Natural killer cell (primary cell): Measurements from ENCODE around the gene HDAC4. TPM values are rescaled to one million over a fixed set of nuclear protein-coding genes. Genes with fewer than 3 reads are reported as not detected.
A peak's percentile ranks its signal among the peaks of the same experiment; 100 is the strongest.

Experiments
- ATAC-seq, 3 donors: fragments of 150-1000 bp in 2 of 3; fragments of 200-7000 bp in 1 of 3; cut with Tn5 transposase; 1 replicate in 1 of 3; 2 replicates in 2 of 3; pipeline ENCODE4 v1.10.0; 2021; ENCODE audit warnings: mild to moderate bottlenecking in 2 of 3, moderate library complexity in 2 of 3
- DNase-seq, 2 donors: peaks; one replicate each; pipeline versions ENCODE4 v3.0.0 to v3.0.0-alpha.2; 2013 to 2021; ENCODE audit warnings: mixed read lengths in 1 of 2
- H3K27ac ChIP-seq: one replicate; pipeline ENCODE4 v1.5.1; 2013; ENCODE audit warnings: mild to moderate bottlenecking, low read length
- H3K27me3 ChIP-seq: one replicate; pipeline ENCODE4 v1.6.1; 2013; ENCODE audit warnings: low read length; ENCODE audit not compliant: control insufficient read depth, insufficient read depth
- H3K36me3 ChIP-seq: one replicate; pipeline ENCODE4 v1.6.1; 2013; ENCODE audit warnings: low read length; ENCODE audit not compliant: control insufficient read depth, insufficient read depth
- H3K4me1 ChIP-seq: one replicate; pipeline ENCODE4 v1.6.1; 2013; ENCODE audit warnings: low read length; ENCODE audit not compliant: control insufficient read depth, insufficient read depth
- H3K4me3 ChIP-seq: one replicate; pipeline ENCODE4 v1.5.1; 2013; ENCODE audit warnings: low read length
- H3K9me3 ChIP-seq: one replicate; pipeline ENCODE4 v1.6.1; 2013; ENCODE audit warnings: low read length; ENCODE audit not compliant: control insufficient read depth, insufficient read depth
- H3K27ac Mint-ChIP-seq, 2 donors: one replicate each; pipeline ENCODE4 v1.8.0; 2022; ENCODE audit warnings: mild to moderate bottlenecking in 2 of 2, mixed read lengths in 2 of 2, moderate library complexity in 1 of 2
- H3K27me3 Mint-ChIP-seq, 2 donors: one replicate each; pipeline ENCODE4 v1.8.0; 2022; ENCODE audit warnings: low read depth in 2 of 2, mixed read lengths in 2 of 2
- H3K36me3 Mint-ChIP-seq: one replicate; pipeline ENCODE4 v1.8.0; 2022; ENCODE audit warnings: mixed read lengths
- H3K4me1 Mint-ChIP-seq, 2 donors: one replicate each; pipeline ENCODE4 v1.8.0; 2022; ENCODE audit warnings: mixed read lengths in 2 of 2
- H3K4me3 Mint-ChIP-seq: one replicate; pipeline ENCODE4 v1.8.0; 2022; ENCODE audit warnings: mild to moderate bottlenecking, moderate library complexity, mixed read lengths
- H3K9me3 Mint-ChIP-seq, 2 donors: one replicate each; pipeline ENCODE4 v1.8.0; 2022; ENCODE audit warnings: mixed read lengths in 2 of 2
- WGBS: methylation state at CpG from one replicate; pipeline ENCODE4 v1.1.7; 2013; ENCODE audit warnings: missing lambda C conversion rate; ENCODE audit not compliant: insufficient coverage; 5-methylcytosine and 5-hydroxymethylcytosine counted together
- intact Hi-C: fragments of 100-400 bp; cut with micrococcal nuclease; formaldehyde crosslinking; loops from one replicate; pipeline ENCODE4 v1.14.2; 2022
- total RNA-seq, 4 donors: library from RNA; stranded (reverse); fragments of 120-200 nt in 1 of 4; gene quantifications; one replicate each; pipeline versions ENCODE4 v1.2.3 to v1.2.4, GENCODE V29; 2013 to 2022
- TF ChIP-seq, protein P1 (sequence below): fragments of 200-600 bp; IDR thresholded peaks from one replicate; pipeline ENCODE4 v1.8.0; 2022; ENCODE audit warnings: antibody characterized with exemption

HDAC4 gene
- total RNA-seq, 3 donors from 2014 or later (not counting 1 experiment from before 2014, with no cell fraction given): 74.9 to 105 (median 100) TPM

DNA sequence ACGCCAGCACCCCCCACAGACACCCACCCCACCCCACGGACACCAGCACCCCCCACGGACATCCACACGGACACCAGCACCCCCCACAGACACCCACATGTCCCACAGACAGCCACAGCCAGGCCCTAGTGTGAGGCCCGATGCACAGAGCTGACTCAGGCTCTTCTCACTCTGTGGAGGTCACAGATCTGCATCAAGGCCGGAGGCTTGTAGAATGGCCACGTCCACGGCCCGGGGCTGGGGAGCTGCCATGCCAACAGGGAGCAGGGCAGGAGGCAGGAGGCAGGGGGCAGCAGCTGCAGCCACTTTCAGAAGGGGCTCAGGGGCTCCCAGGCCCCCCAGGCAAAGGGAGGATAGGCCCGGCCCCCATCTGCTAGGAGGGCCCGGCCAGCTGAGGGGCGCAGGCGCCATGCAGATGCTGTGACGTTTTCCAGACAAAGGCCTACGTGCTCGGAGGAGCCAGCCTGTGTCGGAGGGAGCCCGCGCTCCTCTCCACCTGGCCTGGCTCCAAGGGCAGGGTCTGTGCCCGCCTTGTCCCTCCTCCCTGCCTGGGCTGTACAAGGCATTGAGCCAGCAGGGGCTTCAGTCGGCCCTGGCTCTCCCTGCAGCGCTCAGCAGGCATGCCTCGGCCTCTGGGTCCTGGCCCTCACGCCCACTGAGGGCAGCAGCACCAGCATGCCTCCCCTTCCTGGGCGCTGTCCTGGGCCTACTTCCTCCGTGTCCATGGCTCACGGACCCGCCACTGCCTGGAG, 304.0 kb downstream of the HDAC4 start:
- H3K27me3 ChIP-seq: no peaks in the 10 kb centered on the region
- intact Hi-C loops: loop anchor here (5.0 kb wide), 1 partner anchor 170 kb away; no protein-coding TSS in a partner anchor
- no peaks in the 10 kb centered on the region for H3K9me3 ChIP-seq
- H3K36me3 ChIP-seq: peaks cover 38% of the 10 kb centered on the region
- Mint-ChIP-seq H3K36me3 (no peaks in the 10 kb centered on the region), H3K27me3 (no peaks in the 10 kb centered on the region), H3K4me1 (peaks cover 21 to 28% of the 10 kb centered on the region in 2 donors), H3K27ac (peak overlapping the region; percentile 92), H3K4me3 (no peak overlapping the region), H3K9me3 (no peaks in the 10 kb centered on the region)
- no peak for ATAC-seq
- H3K4me1 ChIP-seq: peaks cover 21% of the 10 kb centered on the region
- TF ChIP-seq, protein P1, sequence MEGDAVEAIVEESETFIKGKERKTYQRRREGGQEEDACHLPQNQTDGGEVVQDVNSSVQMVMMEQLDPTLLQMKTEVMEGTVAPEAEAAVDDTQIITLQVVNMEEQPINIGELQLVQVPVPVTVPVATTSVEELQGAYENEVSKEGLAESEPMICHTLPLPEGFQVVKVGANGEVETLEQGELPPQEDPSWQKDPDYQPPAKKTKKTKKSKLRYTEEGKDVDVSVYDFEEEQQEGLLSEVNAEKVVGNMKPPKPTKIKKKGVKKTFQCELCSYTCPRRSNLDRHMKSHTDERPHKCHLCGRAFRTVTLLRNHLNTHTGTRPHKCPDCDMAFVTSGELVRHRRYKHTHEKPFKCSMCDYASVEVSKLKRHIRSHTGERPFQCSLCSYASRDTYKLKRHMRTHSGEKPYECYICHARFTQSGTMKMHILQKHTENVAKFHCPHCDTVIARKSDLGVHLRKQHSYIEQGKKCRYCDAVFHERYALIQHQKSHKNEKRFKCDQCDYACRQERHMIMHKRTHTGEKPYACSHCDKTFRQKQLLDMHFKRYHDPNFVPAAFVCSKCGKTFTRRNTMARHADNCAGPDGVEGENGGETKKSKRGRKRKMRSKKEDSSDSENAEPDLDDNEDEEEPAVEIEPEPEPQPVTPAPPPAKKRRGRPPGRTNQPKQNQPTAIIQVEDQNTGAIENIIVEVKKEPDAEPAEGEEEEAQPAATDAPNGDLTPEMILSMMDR: no peak
- DNase-seq: no peak
- H3K4me3 ChIP-seq: no peak overlapping the region
- WGBS: 89% methylated on average over 27 of the region's 28 CpGs
- H3K27ac ChIP-seq: no peak overlapping the region

DNA sequence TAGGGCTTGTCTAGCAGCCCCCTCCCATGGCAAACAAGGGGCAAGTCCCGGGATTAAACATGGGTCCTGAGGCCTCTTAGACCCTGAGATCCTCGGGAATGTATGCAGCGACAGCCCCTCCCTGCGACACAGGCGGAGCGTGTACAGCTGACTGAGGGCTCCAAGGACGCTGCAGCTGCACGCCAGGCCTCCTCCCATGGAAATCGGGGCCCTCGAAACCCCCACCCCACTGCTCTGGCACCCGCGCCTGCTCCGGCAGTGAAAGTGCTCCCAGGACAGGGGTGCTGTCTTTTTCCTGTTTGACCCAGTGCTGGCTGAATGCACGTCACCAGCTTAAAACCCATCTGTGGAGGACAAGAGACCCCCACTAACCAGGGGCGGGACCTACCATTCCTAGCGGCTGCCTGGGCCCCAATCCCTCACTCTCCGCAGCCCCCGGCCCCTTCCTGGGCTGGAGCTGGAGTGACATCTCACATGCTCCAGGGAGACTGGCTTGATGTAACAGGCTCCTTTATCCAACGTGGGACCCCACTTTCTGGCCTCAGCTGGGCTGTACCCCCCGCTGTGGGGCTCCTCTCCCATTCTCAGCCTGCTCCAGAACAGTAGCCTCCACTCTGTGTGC, 305.2 kb downstream of the HDAC4 start:
- no peaks in the 10 kb centered on the region for H3K9me3 Mint-ChIP-seq
- DNase-seq (no peak), ATAC-seq (no peak)
- H3K4me1 ChIP-seq: peaks cover 21% of the 10 kb centered on the region
- no peak overlapping the region for H3K27ac ChIP-seq
- WGBS: 94% methylated on average over 20 of the region's 20 CpGs
- peaks cover 29% of the 10 kb centered on the region for H3K36me3 ChIP-seq
- no peaks in the 10 kb centered on the region for H3K27me3 Mint-ChIP-seq
- H3K4me3 ChIP-seq: no peak overlapping the region
- no peak overlapping the region for H3K27ac Mint-ChIP-seq
- H3K4me1 Mint-ChIP-seq: peaks cover 21 to 28% of the 10 kb centered on the region in 2 donors
- no peak overlapping the region for H3K4me3 Mint-ChIP-seq
- TF ChIP-seq, protein P1: no peak
- intact Hi-C loops: loop anchor here (5.0 kb wide), 1 partner anchor 172 kb away; no protein-coding TSS in a partner anchor
- H3K27me3 ChIP-seq: no peaks in the 10 kb centered on the region
- H3K9me3 ChIP-seq: no peaks in the 10 kb centered on the region
- H3K36me3 Mint-ChIP-seq: no peaks in the 10 kb centered on the region

DNA sequence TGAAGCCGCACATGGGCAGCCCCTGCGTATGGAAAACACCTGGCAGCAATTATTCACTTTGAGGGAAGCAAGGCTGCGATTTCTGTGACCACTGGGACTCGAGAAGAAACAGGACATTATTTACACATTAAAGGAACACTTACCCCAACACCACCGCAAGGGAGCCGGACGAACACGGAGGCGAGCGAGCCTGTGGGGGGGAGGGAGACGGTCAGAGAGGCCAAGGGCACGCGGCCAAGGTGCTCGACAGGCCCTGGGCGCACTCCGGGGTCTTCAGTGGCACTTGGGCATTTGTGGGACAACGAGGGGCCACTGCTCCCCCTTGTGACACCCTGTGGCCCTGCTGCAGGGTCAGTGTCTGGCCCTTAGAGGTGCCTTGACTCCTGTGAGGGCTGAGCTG, 306.0 kb downstream of the HDAC4 start:
- 97% methylated on average over 16 of the region's 17 CpGs for whole genome bisulfite sequencing
- no peak overlapping the region for H3K27ac Mint-ChIP-seq

More for the DNA sequence above, 306.0 kb downstream of the HDAC4 start:
- TF ChIP-seq, protein P1: no peak
- no peaks in the 10 kb centered on the region for H3K9me3 Mint-ChIP-seq
- H3K4me1 ChIP-seq: peaks cover 21% of the 10 kb centered on the region
- H3K36me3 ChIP-seq: peaks cover 28% of the 10 kb centered on the region
- no peak for ATAC-seq
- no peak overlapping the region for H3K4me3 Mint-ChIP-seq
- H3K27me3 Mint-ChIP-seq: no peaks in the 10 kb centered on the region
- H3K27ac ChIP-seq: no peak overlapping the region
- H3K36me3 Mint-ChIP-seq: no peaks in the 10 kb centered on the region
- H3K4me1 Mint-ChIP-seq: peaks cover 21 to 22% of the 10 kb centered on the region in 2 donors
- DNase-seq: no peak
- H3K4me3 ChIP-seq: no peak overlapping the region
- intact Hi-C loops: loop anchor here (5.0 kb wide), 1 partner anchor 172 kb away; no protein-coding TSS in a partner anchor
- no peaks in the 10 kb centered on the region for H3K9me3 ChIP-seq
- no peaks in the 10 kb centered on the region for H3K27me3 ChIP-seq
